A549 (cell line): ENCODE measurements around the gene NPAS1.

ENCODE experiments used
- BHLHE40 ChIP-seq: IDR thresholded peaks from 2 replicates; pipeline ENCODE4 v1.6.1; 2012; ENCODE audit warnings: low read depth, low read length, inconsistent platforms
- CBX8 ChIP-seq: fragments of 200-600 bp; sonication (generic); IDR thresholded peaks from 2 replicates; pipeline ENCODE4 v1.6.1; 2016
- CHD4 ChIP-seq: fragments of 200-600 bp; sonication (generic); IDR thresholded peaks from 2 replicates; pipeline ENCODE4 v1.6.1; 2016; ENCODE audit warnings: antibody characterized with exemption, mild to moderate bottlenecking, borderline replicate concordance
- EP300 ChIP-seq, 2 experiments: fragments of >200 bp; sonication (Bioruptor Twin); formaldehyde crosslinking; IDR thresholded peaks; 2 replicates in 1 of 2; 3 replicates in 1 of 2; pipeline ENCODE4 v1.6.1; 2016 to 2017
- MAZ ChIP-seq: fragments of 150-350 bp; IDR thresholded peaks from 2 replicates; pipeline ENCODE4 v1.6.1; 2014; ENCODE audit warnings: antibody characterized with exemption, low read depth, low read length, borderline replicate concordance
- MYC ChIP-seq: IDR thresholded peaks from 2 replicates; pipeline ENCODE4 v1.6.1; 2012; ENCODE audit warnings: mild to moderate bottlenecking, inconsistent platforms, low read length, improper control_type of control experiment, borderline replicate concordance
- NR3C1 ChIP-seq: fragments of >200 bp; sonication (Bioruptor Twin); formaldehyde crosslinking; IDR thresholded peaks from 3 replicates; pipeline ENCODE4 v1.6.1; 2017
- POLR2A ChIP-seq: IDR thresholded peaks from 2 replicates; pipeline ENCODE4 v1.6.1; 2012; ENCODE audit warnings: mild to moderate bottlenecking, low read length
- RFX5 ChIP-seq: fragments of 450-650 bp; IDR thresholded peaks from 2 replicates; pipeline ENCODE4 v1.7.1; 2014; ENCODE audit warnings: antibody characterized with exemption, mild to moderate bottlenecking, moderate library complexity
- ZFP36 ChIP-seq: fragments of 450-650 bp; IDR thresholded peaks from 2 replicates; pipeline ENCODE4 v1.6.1; 2014; ENCODE audit warnings: borderline replicate concordance; ENCODE audit not compliant: partially characterized antibody
- TF ChIP-seq, protein P1 (sequence below): fragments of >200 bp; sonication (Bioruptor Twin); formaldehyde crosslinking; IDR thresholded peaks from 3 replicates; pipeline ENCODE4 v1.5.1; 2016
- TF ChIP-seq, protein P2 (sequence below): fragments of 150-350 bp; IDR thresholded peaks from 2 replicates; pipeline ENCODE4 v1.6.1; 2014; ENCODE audit warnings: low read depth, mild to moderate bottlenecking, low read length

GRCh38 chr19:47094557-47095475 lies 75.2 kb downstream of the NPAS1 start:
- TF ChIP-seq MYC: no peak
- no peak for TF ChIP-seq NR3C1
- no peak for TF ChIP-seq POLR2A
- no peak for TF ChIP-seq BHLHE40
- TF ChIP-seq, protein P1, sequence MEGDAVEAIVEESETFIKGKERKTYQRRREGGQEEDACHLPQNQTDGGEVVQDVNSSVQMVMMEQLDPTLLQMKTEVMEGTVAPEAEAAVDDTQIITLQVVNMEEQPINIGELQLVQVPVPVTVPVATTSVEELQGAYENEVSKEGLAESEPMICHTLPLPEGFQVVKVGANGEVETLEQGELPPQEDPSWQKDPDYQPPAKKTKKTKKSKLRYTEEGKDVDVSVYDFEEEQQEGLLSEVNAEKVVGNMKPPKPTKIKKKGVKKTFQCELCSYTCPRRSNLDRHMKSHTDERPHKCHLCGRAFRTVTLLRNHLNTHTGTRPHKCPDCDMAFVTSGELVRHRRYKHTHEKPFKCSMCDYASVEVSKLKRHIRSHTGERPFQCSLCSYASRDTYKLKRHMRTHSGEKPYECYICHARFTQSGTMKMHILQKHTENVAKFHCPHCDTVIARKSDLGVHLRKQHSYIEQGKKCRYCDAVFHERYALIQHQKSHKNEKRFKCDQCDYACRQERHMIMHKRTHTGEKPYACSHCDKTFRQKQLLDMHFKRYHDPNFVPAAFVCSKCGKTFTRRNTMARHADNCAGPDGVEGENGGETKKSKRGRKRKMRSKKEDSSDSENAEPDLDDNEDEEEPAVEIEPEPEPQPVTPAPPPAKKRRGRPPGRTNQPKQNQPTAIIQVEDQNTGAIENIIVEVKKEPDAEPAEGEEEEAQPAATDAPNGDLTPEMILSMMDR: no peak
- TF ChIP-seq, protein P2, sequence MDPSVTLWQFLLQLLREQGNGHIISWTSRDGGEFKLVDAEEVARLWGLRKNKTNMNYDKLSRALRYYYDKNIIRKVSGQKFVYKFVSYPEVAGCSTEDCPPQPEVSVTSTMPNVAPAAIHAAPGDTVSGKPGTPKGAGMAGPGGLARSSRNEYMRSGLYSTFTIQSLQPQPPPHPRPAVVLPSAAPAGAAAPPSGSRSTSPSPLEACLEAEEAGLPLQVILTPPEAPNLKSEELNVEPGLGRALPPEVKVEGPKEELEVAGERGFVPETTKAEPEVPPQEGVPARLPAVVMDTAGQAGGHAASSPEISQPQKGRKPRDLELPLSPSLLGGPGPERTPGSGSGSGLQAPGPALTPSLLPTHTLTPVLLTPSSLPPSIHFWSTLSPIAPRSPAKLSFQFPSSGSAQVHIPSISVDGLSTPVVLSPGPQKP: no peak
- no peak for TF ChIP-seq RFX5
- TF ChIP-seq EP300 (IDR thresholded peaks at IDR 0.05): no peak
- no peak for TF ChIP-seq CHD4
- TF ChIP-seq MAZ: no peak
- no peak for TF ChIP-seq ZFP36
- no peak for TF ChIP-seq CBX8
